CD4-positive, alpha-beta T cell treated with Interleukin-4 for 4 hours (primary cell): ENCODE results near the gene HAPLN2.
A peak's percentile ranks its signal among the peaks of the same experiment; 100 is the strongest.
"Not testable (repeated sequence)": the region's sequence is repeated elsewhere in the genome, so short reads cannot be mapped to it uniquely, and the experiment has no call there.

ENCODE experiments used
- DNase-seq: peaks from one replicate; pipeline ENCODE4 v3.0.0-alpha.2; 2020

The HAPLN2 gene

GRCh38 chr1:156623946-156624813 is 5.0 kb downstream of the HAPLN2 start:
- no peak for DNase-seq

DNA sequence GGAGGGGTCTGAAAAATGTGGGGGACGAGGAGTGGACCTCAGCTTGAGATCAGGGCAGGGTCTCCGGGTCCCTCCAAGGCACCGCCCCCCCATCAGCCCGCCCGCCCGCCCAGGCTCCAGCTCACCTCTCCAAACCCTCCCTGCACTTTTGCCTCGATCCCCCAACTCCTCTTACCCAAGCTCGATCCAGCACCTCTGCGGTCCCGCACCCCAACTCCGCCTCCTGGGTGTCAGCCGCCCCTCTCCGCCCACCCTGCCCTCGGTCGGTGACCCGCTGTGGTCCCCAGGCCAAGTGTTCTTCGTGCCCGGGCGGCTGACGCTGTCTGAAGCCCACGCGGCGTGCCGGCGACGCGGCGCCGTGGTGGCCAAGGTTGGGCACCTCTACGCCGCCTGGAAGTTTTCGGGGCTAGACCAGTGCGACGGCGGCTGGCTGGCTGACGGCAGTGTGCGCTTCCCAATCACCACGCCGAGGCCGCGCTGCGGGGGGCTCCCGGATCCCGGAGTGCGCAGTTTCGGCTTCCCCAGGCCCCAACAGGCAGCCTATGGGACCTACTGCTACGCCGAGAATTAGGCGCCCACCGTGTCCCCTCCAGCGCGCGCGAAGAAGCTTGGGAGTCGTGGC is 5.7 kb downstream of the HAPLN2 start:
- DNase-seq: no peak

- DNase-seq: peak; percentile 30
These were observed 6.3 kb downstream of the HAPLN2 start for GRCh38 chr1:156625436-156626078.

DNA sequence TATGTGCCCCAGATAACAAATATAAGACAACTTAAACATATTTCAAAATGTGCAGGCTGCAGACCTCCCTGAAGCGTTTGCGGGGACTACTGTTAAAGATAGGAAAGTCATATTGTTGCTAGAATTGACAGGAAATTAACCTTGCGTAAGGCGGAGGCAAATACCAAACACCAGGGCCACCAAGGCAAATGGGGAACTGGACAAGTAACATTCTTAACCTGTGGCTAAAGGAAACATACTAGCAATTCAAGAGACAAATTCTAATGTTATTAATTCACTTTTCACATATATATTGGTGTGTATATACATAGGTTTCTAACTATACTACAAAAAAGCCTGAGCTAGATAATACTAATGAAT is 6.8 kb downstream of the HAPLN2 start:
- DNase-seq: no peak

GRCh38 chr1:156627313-156627880 is 8.2 kb downstream of the HAPLN2 start:
- DNase-seq: peak; percentile 25

DNA sequence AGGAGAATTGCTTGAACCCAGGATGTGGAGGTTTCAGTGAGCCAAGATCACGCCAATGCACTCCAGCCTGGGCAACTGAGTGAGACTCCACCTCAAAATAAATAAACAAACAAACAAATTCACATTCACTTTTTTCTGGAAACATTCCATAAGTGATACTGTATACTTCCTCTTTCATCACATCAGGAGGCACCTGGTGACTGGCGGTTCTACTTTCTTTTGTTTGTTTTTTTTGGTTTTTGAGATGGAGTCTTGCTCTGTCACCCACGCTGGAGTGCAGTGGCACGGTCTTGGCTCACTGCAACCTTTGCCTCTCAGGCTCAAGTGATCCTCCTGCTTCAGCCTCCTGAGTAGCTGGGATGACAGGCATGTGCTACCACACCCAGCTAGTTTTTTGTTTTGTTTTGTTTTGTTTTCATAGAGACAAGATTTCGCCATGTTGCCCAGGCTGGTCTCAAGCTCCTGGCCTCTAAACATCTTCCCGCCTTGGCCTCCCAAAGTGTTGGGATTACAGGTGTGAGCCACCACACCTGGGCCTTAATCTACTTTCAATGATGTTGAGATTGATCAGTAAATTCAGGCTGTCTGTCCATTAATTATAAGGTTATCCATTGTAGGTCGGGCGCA is 10.7 kb downstream of the HAPLN2 start:
- DNase-seq: no peak

DNA sequence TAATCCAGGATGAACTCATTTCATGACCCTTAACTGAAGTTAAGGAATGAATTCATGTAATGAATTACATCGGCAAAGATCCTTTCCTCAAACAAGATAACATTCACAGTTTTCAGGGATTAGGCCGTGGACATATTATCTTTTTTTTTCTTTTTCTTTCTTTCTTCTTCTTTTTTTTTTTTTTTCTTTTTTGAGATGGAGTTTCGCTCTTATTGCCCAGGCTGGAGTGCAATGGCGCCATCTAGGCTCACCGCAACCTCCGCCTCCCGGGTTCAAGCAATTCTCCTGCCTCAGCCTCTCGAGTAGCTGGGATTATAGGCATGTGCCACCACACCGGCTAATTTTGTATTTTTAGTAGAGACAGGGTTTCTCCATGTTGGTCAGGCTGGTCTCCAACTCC is 11.9 kb downstream of the HAPLN2 start:
- DNase-seq: not testable (repeated sequence)

GRCh38 chr1:156632355-156632754 is 13.1 kb downstream of the HAPLN2 start:
- no peak for DNase-seq

- DNase-seq: no peak
These were observed 19.2 kb downstream of the HAPLN2 start for GRCh38 chr1:156638189-156638985.

DNA sequence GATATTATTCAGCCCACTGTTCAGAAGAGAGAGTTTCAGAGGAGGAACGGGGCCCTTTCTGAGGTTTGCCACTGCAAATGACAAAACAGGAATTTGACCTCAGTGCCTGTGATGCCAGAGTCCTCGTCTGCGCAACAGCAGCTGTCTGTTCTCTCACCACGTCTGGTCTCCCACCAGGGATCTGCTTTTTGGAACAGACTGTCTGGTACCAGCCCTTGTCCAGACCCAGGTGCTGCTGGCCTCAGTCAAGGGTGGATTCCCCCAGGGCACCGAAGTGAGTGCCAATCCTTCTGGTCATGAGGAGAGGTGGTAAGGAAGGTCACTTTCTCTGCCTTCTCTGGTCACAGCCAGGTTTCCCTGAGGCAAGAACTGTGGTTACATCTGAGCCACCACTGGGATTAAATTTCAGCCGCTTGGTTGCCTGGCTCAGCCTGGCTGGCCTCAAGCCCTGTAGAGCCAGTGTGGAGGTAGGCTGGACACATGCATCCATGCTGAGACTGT is 20.4 kb downstream of the HAPLN2 start:
- no peak for DNase-seq

GRCh38 chr1:156640842-156641706 is 21.9 kb downstream of the HAPLN2 start:
- no peak for DNase-seq

GRCh38 chr1:156641761-156642264 is 22.6 kb downstream of the HAPLN2 start, which contains the start of gene BCAN:
BCAN (plus strand) TSS chr1:156642117; CDS start chr1:156646055, 3,938 bp downstream.
- DNase-seq: no peak

GRCh38 chr1:156642265-156643048 is 23.2 kb downstream of the HAPLN2 start:
- DNase-seq: no peak

- no peak for DNase-seq
These were observed 24.0 kb downstream of the HAPLN2 start for GRCh38 chr1:156643049-156643777.

DNA sequence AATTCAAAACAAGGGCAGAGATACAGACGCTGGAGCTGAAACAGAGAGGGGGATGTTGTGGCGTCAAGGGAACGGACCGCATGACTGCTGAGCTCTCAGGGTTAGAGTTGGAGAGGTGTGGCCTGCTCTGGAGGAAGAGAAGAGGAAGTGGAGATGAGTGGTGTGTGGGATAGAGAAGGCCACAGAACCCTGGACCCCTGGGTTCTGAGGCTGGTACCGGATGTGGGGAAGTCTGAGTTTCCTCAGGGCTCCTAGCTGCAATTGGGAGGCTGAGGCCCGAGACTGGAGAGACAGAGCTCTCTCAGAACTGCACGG is 24.5 kb downstream of the HAPLN2 start:
- DNase-seq: no peak

DNA sequence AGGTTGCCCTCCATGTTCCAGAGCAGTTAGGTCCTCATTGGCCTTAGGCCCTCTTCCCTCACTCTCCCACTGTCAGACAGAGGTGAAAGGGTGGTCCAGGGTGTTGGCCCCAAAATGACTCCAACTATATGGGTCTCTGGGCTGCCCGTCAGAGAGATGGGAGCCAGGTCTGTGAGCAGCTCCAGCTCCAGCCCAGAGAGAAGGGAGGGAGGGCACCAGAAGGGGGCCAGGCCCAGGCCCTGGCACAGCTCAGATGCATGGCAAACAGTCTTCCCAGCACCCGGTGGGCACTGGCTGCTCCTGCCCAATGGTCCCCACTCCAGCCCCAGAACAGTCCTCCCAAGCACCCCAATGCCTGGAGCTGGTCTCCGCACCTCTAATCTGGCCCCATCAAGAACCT is 24.9 kb downstream of the HAPLN2 start:
- DNase-seq: no peak

- DNase-seq: no peak
These were observed 25.4 kb downstream of the HAPLN2 start for GRCh38 chr1:156644640-156645039.

DNA sequence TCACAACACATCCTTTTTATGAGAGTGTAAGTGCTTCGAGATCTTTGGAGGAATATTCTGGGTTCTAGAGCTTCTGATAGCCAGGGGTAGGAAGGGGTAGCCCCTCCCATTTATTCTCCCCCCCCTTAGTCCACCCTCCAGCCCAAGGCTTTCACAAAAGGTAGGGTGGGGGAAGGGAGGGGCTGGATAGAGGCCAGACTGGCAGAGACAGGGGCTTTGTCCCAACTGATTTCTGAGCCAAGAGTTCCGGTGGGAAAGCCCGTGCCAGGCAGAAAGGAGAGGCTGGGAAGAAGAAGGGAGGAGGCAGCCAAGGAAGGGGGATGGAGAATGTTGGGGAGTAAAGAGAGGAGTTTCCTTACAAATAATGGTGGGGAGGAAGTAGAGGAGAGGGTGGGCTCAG is 25.8 kb downstream of the HAPLN2 start:
- no peak for DNase-seq

DNA sequence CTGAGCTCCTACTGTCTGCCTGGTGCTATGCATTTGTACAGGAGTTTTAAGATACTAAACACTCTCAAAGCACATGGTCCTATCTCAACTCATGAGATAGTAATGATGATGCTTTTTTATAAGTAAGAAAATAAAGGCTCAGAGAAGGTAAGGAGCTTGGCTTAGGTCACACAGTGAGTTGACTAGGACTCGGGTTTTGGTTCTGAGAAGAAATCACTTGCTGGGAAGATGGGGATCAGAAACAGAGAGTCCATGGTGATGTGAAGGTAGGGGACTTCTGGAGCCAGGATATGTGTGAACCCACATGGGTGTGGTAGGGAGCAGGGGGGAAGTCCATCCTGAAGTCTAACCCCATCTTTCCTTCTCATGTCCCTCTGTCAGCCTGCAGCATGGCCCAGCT is 26.5 kb downstream of the HAPLN2 start:
- DNase-seq: no peak
